GM18517 (cell line): ENCODE results near the gene TRIM46.
"Not testable (repeated sequence)": the region's sequence is repeated elsewhere in the genome, so short reads cannot be mapped to it uniquely, and the experiment has no call there.

ENCODE experiments used
- ATAC-seq: cut with Tn5 transposase; IDR thresholded peaks from one replicate; pipeline ENCODE4 v1.9.1; 2021; ENCODE audit warnings: mild to moderate bottlenecking, moderate library complexity; ENCODE audit not compliant: unreplicated experiment

The TRIM46 gene

GRCh38 chr1:155202731-155203515 is 29.3 kb downstream of the TRIM46 start:
- ATAC-seq, result no peak

GRCh38 chr1:155205035-155205434 is 31.4 kb downstream of the TRIM46 start:
- no peak for ATAC-seq

- ATAC-seq, result no peak
Observed at GRCh38 chr1:155205969-155206593, 32.4 kb downstream of the TRIM46 start.

DNA sequence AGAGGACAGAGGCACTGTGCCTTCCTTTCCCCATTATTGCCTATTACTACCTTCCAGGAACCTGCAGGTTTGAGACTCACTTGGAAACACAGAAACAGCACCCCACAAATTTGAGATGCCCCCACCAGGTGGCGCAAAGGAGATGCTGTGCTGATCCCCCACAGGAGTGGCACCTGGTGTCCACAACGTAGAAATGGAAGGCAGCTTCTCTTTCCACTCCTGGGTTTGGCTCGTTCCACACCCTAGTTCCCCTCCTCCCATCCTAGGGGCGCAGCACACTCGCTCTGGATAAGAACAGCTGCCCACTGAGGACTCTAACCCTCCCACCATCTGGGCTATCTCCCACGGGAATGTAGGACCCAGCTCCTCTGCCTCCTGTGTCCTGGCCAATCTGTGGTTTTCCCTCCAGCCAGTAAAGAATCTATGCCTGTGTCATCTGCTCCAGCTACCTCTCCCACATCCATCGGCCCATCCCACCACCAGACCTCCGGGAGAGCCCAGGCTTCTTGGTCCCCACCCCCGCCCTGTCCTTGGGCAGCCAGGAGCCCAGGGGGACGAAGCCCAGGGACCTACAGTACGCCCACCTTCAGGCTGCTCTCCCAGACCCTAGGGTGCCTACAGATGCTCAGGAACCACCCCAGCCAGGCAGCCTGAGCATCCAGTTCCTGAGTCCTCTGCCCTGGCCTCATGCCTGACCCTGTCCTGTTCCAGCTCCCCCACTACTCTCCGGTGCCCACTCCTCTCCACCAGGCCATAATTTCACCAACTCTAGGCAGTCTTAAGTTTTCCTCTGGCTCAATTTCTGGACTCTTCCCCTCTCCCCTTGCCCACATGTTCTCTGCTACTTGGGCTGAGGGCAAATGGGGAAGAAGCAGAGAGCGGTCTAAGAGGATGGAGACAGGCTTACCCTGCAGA is 33.5 kb downstream of the TRIM46 start:
- ATAC-seq, result no peak

- no peak for ATAC-seq
Observed at GRCh38 chr1:155207806-155208540, 34.3 kb downstream of the TRIM46 start, which contains the start of gene THBS3. Gene THBS3 (minus strand): TSS chr1:155207897. CDS start chr1:155207876, 21 bp downstream.

DNA sequence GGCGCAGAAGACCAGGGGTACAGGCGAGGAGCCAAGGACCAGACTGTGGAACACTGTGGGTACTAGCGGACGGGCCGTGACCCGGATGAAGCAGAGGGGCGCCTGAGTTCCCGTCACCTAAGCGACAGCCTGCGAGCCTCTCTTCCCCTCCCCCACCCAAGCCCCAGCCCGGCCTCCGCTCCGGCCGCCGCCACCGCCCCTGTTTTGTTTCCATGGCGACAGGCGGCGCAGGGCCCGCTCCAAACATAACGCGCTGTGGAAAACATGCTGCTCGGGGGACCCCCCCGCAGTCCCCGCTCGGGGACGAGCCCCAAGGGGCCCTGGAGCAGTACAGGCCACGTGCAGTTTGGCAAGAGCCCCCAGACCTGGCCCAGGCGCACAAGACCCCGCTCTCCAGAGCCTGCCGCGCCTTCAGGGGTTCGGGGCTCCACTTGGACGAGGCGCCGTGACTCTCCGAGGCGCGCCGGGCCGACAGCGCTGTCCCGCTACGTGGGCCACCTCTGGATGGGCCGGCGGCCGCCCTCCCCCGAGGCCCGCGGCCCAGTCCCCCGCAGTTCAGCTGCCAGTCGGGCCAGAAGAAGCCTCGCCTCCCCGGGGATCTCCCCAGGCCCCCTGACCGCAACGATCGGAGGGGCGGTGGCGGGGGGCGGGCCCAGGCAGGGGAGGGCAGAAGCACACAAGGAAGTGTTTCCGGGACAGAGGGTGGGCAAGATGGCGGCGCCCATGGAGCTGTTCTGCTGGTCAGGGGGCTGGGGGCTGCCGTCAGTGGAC is 35.1 kb downstream of the TRIM46 start, which contains the start of gene MTX1:
Gene MTX1 (plus strand): TSS at position 155 of the 771 bp plus-strand sequence. CDS start 110 bp downstream, at position 265.
- peak; percentile 57 for ATAC-seq

- no peak for ATAC-seq
Observed at GRCh38 chr1:155209312-155209721, 35.7 kb downstream of the TRIM46 start.

DNA sequence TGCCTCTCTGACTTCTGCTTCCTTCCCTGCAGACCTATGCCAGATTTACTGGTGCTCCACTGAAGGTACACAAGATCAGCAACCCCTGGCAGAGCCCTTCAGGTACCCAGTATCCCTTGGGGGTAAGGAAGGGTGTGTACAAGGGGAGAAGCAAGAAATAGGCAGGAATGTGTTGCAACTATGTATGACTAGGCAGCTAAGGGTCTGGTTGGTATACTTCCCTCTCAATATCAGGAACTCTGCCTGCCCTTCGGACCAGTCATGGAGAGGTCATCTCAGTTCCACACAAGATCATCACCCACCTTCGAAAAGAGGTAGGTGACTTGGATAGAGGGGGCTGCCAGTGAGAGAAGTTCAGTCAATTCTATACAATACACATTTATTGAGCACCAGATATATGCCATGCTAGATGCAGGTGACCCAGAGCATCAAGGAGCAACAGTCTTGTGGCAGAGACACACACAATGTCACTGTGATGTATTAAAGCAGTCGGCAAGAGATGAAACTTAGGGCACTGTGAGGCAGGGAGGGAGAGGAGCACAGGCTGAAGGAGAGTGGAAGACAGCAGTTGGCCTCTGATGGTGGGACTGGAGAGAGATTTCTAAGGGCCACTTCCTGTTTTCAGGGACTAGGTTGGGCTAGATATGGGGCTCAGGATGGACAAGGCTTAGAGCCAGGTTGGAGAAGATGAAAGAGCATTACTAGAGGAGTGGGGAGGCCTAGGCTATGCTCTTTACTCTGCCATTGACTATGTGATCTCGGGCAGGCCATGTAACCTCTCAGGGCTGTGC is 36.9 kb downstream of the TRIM46 start:
- no peak for ATAC-seq

- ATAC-seq, result not testable (repeated sequence)
Observed at GRCh38 chr1:155211381-155212050, 37.9 kb downstream of the TRIM46 start.

DNA sequence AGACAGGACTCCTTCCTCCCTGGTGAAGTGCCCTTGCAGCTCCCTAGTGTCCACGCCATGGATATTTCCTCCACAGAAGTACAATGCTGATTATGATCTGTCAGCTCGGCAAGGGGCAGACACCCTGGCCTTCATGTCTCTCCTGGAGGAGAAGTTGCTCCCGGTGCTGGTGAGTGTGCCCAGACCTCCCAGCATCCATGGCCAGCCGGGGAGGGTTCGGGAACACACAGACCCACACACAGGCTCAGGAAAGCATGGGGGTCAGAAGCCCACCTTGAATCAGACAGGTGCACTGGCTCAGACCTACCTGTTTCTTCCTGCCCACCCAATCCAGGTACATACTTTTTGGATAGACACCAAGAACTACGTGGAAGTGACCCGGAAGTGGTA is 38.4 kb downstream of the TRIM46 start:
- not testable (repeated sequence) for ATAC-seq

- ATAC-seq, result not testable (repeated sequence)
Observed at GRCh38 chr1:155214702-155215101, 41.1 kb downstream of the TRIM46 start.

DNA sequence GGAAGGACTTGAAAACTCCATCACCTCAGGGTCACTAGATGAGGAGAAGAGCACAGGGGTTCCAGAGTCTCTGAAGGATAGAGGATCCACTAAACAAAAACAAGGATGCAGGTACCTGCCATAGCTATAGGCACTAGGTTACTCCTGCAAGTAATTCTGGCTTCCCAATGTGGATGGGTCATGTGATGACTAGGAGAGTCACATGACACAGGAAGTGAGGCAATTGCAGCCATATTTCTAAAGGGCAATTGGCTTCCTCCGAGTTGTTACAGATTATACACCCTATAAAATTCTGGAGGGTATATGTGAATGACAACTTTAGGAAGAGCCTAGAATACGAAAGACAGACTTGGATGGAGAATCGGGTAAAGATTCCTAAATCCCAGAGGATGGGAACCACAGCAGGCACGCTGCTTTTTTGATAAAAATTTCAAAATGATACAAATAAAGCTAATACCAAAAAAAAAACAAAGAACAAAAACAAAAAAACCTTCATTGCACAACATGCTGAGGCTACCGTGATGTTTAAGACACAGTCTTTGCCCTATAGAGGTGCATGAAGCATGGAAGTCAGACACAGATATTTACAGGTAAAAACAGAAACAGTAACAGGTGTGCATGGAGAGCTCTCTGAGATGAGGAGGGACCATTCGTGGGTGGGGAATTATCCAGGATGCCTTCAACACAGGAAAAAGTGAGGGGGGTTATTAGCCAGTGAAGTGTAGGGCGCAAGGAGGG is 45.4 kb downstream of the TRIM46 start:
- ATAC-seq, result no peak

DNA sequence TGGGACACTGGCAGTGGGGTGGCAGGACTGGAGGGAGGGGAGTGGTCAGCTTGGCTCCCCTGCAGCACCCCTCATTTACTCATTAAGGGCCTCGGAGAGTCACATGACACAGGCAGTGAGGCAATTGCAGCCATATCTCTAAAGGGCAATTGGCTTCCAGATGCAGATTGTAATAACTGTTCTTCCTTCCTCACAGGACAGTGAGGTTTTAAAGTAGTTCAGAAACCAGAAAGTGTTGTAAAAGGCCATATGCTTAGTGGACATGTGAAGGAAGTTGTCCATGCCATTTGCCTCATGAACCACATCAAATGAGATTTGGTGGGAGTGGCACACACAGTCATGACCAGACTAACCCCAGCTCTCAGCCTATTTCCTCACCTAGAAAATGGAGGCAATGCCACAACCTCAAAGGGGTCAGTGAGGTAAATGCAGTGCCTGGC is 46.0 kb downstream of the TRIM46 start:
- ATAC-seq, result no peak

DNA sequence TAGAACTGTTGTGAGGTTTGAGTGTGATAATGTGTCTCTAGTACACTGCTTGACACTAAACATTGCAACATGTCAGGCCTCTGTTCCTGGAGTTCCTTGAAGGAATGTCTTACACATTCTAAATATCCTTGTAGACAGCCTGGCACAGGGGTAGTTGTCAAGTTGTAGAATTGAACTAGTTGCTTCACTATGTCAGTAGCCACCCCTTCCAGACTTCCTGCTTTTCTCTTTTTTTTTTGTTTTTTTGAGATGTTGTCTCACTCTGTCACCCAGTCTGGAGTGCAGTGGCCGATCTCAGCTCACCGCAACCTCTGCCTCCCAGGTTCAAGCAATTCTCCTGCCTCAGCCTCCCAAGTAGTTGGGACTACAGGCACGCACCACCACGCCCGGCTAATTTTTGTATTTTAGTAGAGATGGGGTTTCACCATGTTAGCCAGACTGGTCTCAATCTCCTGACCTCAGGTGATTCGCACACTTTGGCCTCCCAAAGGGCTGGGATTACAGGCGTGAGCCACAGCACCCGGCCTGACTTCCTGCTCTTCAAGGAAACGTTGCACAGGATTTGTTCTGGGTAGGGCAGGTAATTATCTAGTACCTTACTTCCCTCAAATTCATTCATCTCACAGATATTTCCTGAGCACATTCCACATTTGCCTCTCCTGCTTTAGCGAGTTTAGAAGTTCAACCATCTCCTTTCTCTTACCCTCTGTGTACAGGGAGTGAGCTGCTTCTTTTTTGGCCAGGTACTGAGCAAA is 46.7 kb downstream of the TRIM46 start:
- not testable (repeated sequence) for ATAC-seq

GRCh38 chr1:155223047-155223446 is 49.4 kb downstream of the TRIM46 start:
- no peak for ATAC-seq

DNA sequence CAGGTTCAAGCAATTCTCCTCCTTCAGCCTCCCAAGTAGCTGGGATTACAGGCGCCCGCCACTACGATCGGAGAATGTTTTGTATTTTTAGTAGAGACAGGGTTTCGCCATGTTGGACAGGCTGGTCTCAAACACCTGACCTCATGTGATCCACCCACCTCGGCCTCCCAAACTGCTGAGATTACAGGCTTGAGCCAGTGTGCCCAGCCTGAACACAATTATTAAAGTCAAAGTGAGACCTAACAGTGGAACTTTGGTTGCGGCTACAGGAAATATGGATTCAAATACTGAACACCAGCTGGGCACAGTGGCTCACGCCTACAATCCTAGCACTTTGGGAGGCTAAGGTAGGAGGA is 51.7 kb downstream of the TRIM46 start:
- ATAC-seq, result not testable (repeated sequence)
